Renal cortex interstitium (tissue), 11 donors: Measurements from ENCODE around the gene RELT. TPM values are rescaled to one million over a fixed set of nuclear protein-coding genes. Genes with fewer than 3 reads are reported as not detected.

ENCODE experiments used
- DNase-seq, 11 donors: peaks; one replicate each; pipeline ENCODE4 v3.0.0-alpha.2; 2013; ENCODE audit warnings: low read depth in 9 of 11, low spot score in 4 of 11; ENCODE audit errors: extremely low read depth in 1 of 11
- polyA plus RNA-seq, 3 donors: library from polyadenylated mRNA; unstranded; fragments of 120-200 nt; gene quantifications; one replicate each; pipeline ENCODE4 v1.2.1, GENCODE V29; 2013; ENCODE audit not compliant: insufficient read length in 3 of 3

The RELT gene
- polyA plus RNA-seq, 3 donors, result 2.2 to 4.7 (median 4.2) TPM

DNA sequence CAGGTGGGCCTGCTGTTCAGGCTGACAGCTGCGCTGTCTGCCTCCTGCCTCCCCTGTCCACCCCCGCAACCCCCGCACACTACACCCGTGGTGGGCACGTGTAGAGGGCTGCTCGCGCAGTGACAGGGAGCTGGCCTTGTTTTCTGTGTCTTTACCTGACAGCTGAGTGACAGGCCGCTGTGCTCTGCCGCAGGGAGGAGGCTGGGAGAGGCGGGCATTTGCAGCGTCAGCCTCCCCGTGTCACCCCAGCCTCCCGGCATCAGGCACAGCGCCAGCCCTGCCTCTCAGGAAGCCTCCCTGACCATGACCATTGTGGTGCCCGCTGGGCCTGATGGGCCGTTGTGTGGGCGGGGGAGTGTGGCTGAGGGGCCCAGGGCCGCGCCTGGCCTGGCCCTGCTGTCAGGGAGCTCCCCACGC, 32.0 kb upstream of the RELT start:
- no peak for DNase-seq

DNA sequence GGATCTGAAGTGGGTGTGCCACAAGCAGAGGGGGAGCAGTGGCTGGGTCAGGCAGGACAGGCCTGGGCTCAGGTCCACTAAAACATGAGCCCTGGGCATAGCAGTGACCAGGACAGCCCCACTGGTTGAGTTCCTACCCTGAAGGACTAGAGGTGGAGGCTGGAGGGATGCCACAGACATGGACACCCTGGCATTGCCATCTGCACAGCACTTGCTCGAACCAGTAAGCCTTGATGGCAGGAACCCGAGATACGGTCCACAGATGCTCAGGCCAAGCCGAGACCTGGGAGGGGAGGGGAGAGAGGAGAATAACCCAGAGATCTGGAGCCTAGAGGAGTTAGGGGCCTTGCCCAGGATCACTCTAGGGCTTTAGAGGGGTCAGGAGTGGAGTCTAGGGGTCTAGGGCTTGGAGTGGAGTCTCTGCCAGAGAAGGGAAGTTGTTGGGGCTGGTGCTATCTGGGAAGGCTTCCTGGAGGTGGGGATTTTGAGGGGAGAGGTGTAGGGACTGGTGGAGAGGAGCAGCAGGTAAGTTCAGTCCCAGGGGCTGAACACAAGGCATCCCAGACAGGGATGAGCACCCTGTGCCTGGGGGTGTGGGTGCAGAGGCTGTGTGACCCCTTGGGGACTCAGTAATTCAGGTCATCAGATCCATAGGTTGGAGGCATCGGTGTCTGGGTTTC, 30.6 kb upstream of the RELT start:
- DNase-seq, result no peak

DNA sequence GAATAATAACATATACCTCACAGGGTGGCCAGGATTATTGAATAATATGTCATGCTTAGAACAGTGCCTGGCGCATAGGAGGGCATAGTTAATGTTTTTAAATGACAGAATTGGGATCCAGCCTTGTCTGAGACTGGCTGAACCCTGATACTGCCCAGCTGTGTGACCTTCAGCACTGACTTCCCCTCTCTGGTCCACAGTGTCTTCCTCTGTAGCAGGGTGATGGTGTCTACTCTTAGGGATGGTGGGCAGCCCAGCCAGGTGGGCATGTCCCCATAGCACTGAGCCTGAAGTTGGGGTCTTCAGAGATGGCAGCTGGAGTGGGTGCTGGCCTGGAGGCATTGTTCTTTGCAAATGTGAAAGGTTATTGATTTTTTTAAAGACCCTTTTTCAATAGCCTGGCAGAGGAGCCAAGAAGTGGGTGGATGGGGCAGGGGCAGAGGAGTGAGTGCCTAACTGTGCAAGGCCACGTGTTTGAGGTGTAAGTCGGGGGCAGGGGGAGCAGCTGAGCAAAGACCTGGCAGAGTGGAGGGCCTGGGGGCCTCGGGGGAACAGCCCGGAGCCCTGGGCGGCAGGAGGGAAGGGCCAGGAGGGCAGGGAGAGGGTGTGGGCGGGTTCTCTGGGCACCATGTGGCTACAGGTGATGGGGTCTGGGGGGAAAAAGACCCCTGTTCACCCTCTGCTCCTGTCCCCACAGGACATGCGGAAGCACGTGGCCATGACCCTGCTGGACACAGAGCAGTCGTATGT, 29.8 kb upstream of the RELT start:
- no peak for DNase-seq

DNA sequence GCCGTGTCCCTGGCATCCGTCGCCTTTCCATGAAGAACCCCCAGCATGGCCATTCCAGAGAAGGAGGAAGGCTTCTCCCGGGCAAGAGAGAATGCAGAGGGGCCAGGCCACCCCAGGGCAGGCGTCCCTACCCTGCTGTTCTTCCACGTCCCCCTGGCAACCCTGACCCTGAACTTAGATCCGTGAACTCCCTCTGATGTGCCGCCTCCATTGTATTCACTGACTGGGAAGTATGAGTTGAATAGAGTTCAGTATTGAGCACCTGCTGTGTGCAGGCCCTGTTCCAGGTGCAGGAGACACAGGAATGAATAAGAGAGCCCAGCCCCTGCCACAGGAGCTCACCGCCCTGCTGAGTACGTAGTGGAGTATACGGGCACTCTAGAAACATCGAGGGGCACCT, 29.1 kb upstream of the RELT start:
- DNase-seq, result no peak

DNA sequence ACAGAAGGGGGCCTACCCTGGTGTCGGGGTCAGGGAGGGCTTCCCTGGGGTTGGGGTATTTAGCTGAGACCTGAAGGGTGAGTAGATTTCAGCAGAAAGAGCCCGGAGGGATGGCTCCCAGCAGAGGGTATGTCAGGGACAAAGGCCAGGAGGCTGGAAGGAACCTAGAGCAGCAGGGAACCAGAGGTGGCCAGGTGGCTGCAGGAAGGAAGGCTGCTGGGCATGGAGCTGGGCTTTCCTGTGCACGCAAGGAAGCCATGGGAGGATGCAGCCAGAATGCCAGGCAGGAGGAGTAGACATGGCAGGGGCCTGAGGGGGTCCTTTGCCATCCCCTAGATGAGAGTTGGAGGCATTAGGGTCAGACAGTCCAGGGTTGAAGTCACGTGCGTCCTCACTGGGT, 27.4 kb upstream of the RELT start:
- DNase-seq, result no peak

DNA sequence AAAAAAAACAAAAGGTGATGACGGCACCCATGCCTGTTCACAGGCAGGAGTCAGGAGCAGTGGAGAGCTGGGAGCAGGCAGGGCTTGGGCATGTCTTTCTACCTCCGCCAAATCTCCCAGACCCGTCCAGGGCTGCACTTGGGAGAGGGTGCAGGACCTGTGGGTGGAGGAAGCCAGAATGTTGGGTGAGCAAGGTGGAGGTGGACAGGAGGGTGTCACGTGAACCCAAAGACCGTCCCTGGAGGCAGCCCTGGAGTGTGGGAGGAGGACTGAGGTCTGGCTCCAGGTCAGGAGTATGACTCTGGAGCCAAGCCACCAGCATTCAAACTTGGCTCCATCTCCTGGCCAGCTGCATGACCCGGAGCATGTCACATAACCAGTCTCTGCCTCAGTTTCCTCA, 26.6 kb upstream of the RELT start:
- DNase-seq, result no peak

DNA sequence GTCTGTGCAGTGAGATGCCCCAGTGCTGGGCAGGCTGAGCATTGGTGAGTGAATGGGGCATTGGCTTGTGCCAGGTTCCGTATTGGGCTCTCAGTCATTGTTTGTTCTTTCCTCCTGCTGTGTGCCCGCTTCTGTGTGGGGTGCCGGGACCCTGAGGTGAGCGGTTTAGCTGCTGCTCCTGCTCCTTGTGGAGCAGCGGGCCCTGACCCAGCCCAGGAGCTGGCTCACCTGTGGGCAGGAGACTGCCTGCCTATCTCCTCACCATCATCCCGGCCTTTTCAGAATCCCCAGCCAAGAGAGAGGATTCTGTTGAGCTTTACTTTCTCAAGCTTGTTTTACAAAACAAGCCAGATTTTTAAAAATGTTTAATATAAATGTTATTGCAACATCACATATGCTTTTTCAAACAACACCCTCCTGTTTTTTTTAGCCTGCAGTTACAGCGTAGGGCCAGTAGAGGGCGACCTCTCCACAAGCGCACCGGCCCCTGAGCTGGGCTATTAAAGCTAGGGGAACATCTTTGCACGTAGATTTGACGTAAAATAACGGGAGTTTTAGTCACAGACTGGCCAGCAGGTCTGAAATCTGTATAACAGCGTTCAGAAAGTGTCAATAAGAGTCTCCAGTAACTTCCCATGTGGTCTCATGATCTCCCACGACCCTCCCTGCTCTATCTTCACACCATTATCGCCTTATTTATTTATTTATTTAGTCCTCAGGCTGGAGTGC, 25.1 kb upstream of the RELT start:
- DNase-seq, result peak in 1 of 11 donors; percentile 45

DNA sequence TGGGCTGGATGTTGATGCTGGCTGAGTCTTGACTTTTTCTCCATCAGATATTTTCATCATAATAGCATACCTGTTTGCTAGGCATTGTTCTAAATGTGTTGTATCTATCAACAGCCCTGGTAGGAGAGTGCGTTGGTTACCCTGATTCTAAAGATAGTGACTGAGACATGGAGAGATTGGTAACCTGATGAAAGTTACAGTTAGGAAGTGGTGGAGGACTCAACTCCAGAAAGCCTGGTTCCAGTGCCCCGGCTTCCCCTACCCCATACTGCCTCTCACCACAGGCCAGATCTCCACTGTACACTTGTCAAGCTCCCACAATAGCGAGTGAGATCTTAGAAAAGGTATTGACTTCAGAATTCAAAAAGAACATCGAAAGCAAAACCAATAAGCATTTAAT, 22.8 kb upstream of the RELT start:
- no peak for DNase-seq

DNA sequence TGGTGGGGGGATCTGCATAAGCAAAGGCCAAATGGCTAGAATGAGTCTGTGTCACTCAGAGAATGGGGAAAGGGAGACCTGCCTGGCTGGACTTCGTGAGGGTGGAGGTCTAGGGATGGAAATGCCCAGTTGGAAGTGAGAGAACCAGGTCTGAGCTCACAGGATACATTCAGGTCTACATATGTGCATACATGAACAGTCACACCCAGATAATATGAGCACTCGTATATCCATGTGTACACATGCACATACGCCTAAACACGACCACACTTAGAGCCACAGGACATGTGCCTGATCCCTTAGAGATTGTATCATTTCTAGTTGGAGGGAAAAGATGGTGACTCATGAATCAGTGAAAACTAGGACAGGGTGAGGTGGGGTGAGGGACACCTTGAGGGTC, 21.1 kb upstream of the RELT start:
- DNase-seq, result no peak

DNA sequence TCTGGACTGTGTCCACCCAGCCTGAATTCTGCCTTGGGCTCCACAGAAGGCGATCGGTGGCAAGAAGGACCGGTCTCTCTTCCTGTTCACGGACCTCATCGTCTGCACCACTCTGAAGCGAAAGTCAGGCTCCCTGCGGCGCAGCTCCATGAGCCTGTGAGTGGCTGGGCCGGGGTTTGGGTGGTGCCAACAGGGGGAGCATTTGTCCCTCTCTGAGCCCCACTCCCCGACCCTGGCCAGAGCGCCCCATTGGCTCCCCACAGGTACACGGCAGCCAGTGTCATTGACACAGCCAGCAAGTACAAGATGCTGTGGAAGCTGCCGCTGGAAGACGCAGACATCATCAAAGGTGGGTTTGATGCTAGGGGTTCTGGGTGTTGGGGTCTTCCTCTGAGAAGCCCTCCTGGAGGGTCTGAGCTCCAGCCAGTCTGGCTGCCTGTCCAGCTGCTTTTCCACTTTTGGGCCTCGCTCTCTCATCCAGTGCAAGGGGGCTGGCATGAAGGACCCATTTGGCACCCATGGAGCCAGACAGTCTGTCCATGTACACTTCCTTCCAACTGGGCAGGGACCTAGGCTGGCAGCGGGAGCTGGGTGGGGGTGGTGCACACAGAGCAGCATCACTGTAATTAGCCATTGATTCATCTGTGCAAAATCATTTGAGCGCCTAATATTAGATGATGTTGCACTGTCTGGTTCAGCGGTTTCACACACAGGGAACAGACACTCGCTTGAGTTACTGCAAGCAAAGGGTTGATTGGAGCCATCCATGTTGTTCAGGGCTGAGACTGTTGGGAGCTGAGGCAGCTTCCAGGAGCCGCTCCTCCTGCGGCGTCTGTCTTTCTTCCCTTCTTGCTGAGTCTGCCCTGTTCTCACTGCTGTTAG, 19.0 kb upstream of the RELT start:
- DNase-seq, result no peak

DNA sequence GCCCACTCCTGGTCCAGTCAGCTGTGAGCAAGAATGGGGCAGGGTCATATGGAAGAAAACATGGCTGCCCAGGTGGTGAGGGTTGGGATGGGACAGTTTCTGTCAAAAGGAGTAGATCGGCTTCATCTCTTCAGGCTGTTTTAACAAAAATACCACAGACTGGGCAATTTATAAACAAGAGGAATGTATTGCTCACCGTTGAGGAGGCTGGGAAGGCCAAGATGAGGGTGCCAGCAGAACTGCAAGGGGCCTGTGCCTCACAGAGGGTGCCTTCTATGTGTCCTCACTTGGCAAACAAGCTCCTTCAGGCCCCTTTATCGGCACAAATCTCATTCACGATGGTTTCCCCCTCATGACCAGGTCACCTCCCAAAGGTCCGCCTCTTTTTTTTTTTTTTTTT, 18.1 kb upstream of the RELT start:
- DNase-seq, result no peak

DNA sequence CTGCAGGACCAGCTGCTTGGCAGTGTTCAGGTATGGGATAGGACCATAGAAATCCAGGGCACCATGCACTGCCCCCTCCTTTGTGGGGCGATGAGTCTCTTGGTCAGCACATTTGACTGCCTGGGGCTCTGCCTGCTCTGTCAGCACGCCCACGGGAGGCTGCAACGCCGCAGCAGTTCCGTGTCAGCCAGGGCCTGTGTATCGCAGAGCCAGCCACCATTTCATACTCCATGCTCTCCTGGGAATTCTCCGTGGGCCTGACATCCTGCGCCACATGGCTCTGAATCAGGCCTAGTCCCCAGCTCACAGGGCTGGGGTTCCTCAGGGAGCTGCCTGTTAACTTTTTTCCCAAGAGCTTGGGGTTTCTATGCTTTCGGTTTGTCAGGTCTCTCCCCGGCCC, 16.9 kb upstream of the RELT start:
- no peak for DNase-seq

DNA sequence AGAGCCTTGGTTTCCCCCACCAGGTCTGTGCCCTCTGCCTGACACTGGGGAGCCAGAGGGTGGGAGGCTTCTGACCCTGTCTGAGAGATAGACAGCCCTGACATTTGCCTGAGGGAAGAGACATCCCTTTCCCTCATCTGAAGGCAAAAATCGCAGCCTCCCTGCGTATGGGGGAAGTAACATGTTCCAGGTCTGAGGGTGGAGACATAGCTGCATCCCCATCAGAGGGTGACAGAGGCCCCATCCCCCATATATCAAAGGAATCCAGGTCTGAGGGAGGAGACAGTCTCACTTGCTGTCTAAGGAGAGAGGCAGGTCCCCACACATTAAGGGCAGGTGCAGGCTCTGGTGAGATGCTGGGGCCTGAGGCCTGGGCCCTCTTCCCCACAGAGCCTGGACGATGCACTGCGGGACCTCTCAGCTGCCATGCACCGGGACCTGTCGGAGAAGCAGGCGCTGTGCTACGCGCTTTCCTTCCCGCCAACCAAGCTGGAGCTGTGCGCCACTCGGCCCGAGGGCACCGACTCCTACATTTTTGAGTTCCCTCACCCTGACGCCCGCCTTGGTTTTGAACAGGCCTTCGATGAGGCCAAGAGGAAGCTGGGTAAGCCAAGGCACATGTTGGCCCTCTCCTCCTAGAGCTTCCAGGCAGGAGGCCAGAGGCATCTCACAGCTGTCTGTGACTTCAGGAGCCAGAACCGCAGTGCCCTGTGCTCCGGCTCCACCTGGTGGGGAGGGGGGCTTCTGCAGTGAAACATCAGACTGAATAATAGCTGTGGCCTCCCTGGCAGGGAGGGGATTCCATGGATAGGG, 16.1 kb upstream of the RELT start:
- DNase-seq, result no peak

DNA sequence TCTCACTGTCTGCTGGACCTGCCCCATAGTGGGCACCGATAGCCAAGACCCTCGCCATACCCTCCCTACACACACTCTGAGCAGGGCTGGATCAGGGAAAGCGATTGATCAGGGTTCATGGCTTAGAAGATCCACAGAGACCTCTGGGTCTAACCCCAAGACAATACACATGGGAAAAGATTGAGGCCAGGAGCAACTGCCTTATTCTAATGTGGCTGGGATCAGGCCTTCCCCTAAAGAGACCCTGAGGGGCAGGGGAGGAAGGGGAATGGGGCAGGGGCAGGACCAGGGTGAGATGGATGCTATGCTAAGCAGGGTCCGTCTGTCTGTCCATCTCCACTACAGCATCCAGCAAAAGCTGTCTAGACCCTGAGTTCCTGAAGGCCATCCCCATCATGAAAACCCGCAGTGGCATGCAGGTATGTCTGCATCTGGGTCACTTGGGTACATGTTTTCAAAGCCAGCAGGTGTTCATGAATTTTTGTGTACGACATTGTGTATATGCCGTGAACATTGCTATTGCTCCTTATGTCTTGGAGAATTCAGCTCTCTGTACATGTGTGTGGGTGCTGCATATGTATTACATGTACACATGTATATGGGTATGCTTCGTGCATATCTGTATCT, 15.3 kb upstream of the RELT start:
- no peak for DNase-seq

DNA sequence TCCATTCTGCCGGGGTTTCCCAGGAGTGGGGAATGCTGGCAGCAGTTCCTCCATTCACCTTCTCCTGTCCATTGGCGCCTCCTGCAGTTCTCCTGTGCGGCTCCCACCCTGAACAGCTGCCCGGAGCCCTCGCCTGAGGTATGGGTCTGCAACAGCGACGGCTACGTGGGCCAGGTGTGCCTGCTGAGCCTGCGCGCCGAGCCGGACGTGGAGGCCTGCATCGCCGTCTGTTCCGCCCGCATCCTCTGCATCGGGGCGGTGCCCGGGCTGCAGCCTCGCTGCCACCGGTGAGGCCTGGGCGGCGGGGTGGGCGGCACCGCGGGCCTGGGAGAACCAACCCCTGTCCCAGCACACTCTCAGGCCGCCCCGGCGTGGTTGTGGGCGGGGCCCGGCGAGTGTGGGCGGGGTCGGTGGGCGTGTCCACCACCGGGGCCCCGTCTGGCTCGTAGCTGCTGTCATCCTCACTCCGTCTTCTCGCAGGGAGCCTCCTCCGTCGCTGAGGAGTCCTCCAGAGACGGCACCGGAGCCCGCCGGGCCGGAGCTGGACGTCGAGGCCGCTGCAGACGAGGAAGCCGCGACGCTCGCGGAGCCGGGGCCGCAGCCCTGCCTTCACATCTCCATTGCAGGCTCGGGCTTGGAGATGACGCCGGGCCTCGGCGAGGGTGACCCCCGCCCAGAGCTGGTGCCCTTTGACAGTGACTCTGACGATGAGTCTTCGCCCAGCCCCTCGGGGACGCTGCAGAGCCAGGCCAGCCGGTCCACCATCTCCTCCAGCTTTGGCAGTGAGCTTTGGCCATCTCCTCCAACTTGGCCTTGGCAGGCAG, 14.0 kb upstream of the RELT start:
- no peak for DNase-seq

DNA sequence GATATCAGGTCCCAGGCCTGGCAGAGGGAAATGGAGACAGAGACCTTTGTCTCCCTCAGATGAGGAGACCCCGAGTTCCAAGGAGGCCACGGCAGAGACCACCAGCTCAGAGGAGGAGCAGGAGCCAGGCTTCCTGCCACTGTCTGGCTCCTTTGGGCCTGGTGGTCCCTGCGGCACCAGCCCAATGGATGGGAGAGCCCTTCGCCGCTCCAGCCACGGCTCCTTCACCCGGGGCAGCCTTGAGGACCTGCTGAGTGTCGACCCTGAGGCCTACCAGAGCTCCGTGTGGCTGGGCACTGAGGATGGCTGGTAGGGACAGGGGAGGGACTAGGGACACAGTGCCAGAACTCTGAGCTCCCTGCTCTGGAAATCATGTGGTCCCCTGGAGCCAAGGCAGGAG, 13.1 kb upstream of the RELT start:
- no peak for DNase-seq
